Measurements from ENCODE around the gene MCTP2. TPM values are rescaled to one million over a fixed set of nuclear protein-coding genes. Genes with fewer than 3 reads are reported as not detected.

The MCTP2 gene
- total RNA-seq, 1 experiment from 2014 or later = 1.3 TPM

GRCh38 chr15:94363382-94363781 lies 132.0 kb downstream of the MCTP2 start:
- Histone ChIP-seq H2BK15ac (ENCODE audit: low read depth, low read length) (no peak overlapping the region), H4K20me1 (ENCODE audit: control insufficient read depth, insufficient read depth, insufficient read length) (no peaks in the 10 kb centered on the region), H3K79me1 (ENCODE audit: insufficient read depth, low read depth, low read length, poor library complexity, severe bottlenecking) (no peaks in the 10 kb centered on the region), H4K5ac (ENCODE audit: insufficient read length, low read depth, low read length) (no peak overlapping the region), H3K79me2 (ENCODE audit: insufficient read depth, low read length) (no peaks in the 10 kb centered on the region), H2AK5ac (ENCODE audit: insufficient read length, low read length) (no peak overlapping the region), H2BK12ac (ENCODE audit: insufficient read length, low read depth, low read length) (no peak overlapping the region), H2BK5ac (ENCODE audit: insufficient read length, low read length) (no peak overlapping the region), H3K27me3 (ENCODE audit: insufficient read depth, low read length) (no peaks in the 10 kb centered on the region), H3K56ac (ENCODE audit: insufficient read length, low read depth, low read length) (no peak overlapping the region), H2BK120ac (ENCODE audit: low read depth, low read length, poor library complexity, severe bottlenecking) (no peak overlapping the region), H3K4me2 (ENCODE audit: insufficient read depth, insufficient read length, low read length) (no peak overlapping the region), H3K23me2 (ENCODE audit: insufficient read length, low read depth, low read length, poor library complexity, severe bottlenecking) (no peaks in the 10 kb centered on the region), H3K4ac (ENCODE audit: low read depth, low read length) (no peak overlapping the region), H3K27ac (ENCODE audit: insufficient read length, low read depth, low read length) (no peak overlapping the region), H3K18ac (ENCODE audit: insufficient read length, low read depth, low read length) (no peak overlapping the region), H3K23ac (ENCODE audit: insufficient read length, low read depth, low read length) (no peak overlapping the region), H3K9ac (ENCODE audit: extremely low read depth, insufficient read length, low read length) (no peak overlapping the region), H3K14ac (ENCODE audit: insufficient read depth, low read length) (no peak overlapping the region), H4K8ac (replicated peaks; ENCODE audit: insufficient read length, low read depth, low read length) (no peak overlapping the region), H2AFZ (ENCODE audit: low read length) (no peak overlapping the region), H3T11ph (ENCODE audit: low read length) (no peak overlapping the region), H3K9me3 (ENCODE audit: control insufficient read depth, low read depth, low read length) (no peaks in the 10 kb centered on the region), H2BK20ac (ENCODE audit: low read depth, low read length, poor library complexity, severe bottlenecking) (no peak overlapping the region), H4K91ac (ENCODE audit: insufficient read length, low read depth, low read length) (no peak overlapping the region), H3K4me1 (ENCODE audit: insufficient read depth, low read length) (no peaks in the 10 kb centered on the region)
- Mint-ChIP-seq H3K9me3 (no peaks in the 10 kb centered on the region), H3K36me3 (ENCODE audit: insufficient read depth in 1 of 3, low read depth in 3 of 3) (no peaks in the 10 kb centered on the region), H3K27ac (no peak overlapping the region), H3K4me3 (no peak overlapping the region), H3K27me3 (ENCODE audit: low read depth) (no peaks in the 10 kb centered on the region), H3K4me1 (peaks cover 0 to 2% of the 10 kb centered on the region in 2 experiments; a peak in 1 of 4 replicates)
- no CpG with 5 or more reads among the region's 4 CpGs for WGBS (ENCODE audit: extremely low coverage, insufficient read length, low lambda C conversion rate)
- TF ChIP-seq CTCF (conservative IDR thresholded peaks at IDR 0.05) = no peak
- no peak for DNase-seq

Data from H9 (cell line).